Measurements from ENCODE around the gene CLC.
"Not testable (repeated sequence)": the region's sequence is repeated elsewhere in the genome, so short reads cannot be mapped to it uniquely, and the experiment has no call there.

Gene CLC

DNA sequence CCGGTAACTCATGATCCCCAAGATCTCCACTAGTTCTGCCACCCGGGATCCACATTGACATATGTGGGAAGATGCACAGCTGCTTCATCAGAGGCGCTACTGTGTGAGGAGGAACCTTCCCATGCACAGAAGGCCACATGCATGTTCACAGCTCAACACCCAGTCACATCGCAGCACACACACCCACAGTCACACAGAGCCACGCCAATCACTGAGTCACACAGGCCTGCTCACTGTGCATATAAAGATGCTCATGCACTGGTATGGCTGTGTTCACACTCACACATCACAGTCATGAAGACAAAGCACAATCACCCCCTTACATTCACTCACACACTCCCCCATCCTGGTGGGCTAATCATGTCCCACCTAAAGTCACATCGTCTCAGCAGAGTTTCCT lies 9.8 kb downstream of the CLC start:
- peak; percentile 9 for DNase-seq

DNA sequence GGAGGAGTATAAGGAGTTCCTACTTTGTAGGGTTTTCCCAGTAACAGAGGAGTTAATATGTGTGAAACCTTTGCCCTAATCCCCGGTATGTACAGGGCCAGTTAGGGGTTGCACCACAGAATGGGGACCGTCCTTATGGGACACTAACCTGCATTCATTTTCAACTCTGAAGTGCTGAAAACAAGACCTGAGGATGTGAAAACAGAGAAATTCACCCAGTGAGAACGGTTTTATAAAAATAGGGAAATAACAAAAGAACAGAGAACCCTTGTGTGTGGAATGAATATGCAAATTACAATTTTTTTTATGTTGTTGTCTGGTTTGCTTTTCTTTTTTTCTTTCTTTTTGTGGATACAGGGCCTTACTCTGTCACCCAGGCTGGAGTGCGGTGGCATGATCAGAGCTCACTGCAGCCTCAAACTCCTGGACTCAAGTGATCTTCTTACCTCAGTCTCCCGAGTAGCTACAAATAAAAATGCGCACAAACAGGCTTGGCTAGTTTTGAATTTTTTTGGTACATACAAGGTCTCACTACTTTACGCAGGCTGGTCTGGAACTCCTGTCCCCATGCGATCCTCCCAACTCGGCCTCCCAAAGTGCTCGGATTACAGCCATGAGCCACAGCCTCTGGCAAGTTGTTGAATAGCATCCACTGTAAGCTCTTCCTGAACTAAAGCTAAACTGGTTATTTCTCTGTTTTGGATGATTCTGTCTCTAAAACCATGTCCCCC lies 10.6 kb downstream of the CLC start:
- no peak for DNase-seq

DNA sequence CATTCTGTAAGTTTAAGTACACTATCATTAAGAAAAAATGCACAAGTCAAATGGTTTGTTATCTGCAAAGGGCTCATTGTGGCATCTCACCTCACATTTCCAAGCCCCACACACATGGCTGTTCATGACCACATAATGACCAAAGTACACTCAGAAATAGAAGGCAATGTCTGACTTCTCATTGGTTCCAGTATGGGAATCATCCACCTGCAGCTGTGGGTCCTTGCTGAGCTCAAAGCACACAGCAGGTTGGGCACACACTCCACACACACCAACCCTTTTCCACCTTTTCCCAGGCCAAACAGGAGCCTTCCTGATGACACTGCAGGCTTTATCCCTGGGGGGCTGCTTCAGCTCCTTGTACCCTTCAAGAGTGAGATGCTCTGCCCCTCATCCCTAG lies 11.8 kb downstream of the CLC start:
- no peak for DNase-seq

DNA sequence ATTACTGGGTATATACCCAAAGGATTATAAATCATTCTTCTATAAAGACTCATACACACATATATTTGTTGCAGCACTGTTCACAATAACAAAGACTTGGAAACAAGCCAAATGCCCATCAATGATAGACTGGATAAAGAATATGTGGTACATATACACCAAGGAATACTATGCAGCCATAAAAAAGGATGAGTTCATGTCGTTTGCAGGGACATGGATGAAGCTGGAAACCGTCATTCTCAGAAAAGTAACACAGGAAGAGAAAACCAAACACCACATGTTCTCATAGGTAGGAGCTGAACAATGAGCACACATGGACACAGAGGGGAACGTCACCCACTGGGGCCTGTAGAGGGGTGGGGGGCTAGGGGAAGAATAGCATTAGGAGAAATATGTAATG lies 17.7 kb downstream of the CLC start:
- DNase-seq: not testable (repeated sequence)

DNA sequence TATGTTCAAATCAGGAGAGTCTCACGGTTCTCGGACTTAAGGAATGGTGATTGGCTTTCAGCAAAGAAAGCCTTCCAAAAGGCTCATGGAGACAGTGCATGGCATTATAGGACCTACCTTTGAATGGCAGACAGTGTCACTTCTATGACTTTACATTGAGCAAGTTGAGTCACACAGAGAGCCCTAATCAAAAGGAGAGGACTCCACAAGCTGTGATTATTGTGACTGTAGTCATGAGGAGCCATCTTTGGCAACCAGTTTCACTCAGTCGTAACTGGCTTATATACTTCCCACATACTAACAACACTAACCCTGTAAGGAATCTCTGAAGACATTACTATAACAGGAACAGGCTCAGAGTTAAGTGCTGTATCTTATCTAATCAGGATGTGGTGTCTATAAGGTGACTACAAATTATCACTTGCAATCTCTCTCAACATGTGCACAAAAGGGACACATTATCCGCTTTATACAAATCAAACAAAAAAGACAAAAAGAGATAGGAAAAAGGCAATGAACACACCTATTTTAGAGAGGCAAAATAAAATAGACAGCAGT lies 27.4 kb downstream of the CLC start:
- no peak for DNase-seq

DNA sequence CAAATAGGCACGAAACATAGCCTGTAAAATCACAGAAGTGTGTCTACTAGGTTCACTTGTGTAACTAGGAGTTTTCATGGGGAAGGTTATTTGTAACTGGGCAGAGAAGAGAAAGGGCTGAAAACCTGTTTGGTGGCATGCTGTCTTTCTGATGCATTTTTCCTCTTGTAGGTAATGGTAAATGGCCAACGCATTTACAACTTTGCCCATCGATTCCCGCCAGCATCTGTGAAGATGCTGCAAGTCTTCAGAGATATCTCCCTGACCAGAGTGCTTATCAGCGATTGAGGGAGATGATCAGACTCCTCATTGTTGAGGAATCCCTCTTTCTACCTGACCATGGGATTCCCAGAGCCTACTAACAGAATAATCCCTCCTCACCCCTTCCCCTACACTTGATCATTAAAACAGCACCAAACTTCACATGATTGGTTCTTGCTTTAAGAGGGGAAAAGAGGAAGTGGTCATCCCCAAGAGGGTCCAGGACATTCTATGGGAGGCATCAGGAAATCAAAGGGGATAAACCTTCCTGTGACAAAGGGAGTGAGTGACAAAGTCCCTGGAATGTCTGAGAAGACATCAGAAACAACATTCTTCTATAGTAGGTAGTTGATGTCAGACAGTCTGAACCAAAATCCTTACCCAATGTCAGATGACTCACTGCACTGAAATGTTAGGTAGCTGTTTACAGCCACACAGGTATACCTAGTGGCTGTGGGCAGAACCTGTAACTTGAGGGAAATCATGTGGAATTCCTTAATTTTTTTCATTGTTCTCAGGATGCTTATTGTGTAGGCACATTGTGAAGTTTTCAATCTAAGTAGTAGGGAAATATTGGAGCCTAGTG lies 28.6 kb downstream of the CLC start:
- DNase-seq: no peak

DNA sequence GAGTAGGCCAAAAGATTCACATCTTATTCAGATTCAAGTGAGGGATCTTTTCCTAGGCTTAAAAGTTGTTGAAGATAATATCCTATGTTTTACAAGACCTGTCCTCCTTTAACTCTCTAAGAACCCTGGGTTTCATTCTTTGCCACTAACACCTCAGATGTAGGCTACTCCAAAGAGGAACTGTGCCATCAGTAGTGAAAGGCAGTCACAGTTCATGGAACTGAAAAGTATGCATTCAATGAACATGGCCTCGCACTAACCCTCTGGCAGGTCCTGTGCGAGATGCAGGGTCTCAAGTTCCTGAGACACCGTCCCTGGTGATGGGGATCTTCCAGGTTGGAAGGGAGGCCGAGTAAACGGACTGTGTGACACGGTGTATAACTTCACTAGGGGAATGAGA lies 29.2 kb downstream of the CLC start:
- DNase-seq: no peak

DNA sequence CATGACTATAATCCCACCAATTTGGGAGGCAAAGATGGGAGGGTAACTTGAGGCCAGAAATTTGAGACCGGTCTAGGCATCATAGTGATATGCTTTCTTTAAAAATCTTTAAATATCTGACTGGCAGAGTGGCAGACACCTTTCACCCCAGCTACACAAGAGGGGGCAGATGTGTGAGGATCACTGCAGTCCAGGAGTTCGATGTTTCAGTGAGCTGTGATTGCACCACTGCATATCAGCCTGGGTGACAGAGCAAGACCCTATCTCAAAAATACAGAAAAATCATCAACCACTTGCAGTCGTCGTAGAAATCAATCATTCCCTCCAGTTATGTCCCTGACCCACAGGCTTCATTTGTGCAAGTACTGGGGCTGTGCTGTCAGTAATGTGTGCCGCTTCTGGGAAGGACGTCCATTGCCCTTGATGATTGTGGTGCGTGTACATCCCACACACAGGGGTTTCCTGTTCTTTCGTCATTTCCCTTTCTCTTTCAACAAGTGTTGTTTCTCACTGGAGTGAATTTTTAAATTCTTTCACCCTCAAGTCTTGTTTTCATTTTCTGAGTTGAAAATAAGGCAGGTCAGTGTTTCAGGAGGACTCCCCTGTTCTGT lies 32.1 kb downstream of the CLC start:
- DNase-seq: no peak

DNA sequence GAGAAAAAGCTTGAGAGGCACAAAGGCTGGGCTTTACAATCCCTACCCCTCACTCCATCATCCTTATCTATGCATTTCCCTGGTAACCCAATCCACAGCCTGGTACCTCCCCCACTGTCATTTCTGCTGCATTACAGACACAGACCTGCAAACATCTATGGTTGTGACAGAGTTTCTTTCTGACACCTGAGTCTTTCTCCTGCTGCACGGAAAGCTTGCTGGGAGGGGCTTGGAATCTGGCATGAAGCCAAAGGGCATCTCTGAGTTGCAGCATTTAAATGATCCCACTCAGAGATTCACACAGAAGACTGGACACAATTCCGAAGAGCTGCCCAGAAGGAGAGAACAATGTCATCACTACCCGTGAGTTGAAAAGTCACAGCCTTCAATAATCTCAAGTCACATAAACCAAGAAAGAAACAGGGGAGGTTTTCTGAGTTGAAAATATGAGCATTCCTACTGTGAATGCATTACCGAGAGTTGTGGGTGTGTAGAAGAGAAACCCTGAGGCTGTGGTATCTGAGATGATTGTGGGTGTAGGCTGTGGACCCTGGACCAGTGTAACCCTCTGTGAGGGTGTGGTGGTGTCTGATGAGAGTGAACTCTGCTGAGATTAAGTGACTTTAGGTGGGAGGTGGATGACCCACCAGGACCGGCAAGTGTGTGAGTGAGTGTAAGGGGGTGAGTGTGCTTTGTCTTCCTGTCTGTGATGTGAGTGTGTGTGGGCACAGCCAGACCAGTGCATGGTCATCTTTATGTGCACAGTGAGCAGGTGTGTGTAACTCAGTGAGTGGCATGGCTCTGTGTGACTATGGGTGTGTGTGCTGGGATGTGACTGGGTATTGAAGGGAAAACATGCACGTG lies 33.4 kb downstream of the CLC start, which contains the start of gene LGALS14:
Gene LGALS14, plus strand, starts transcription at position 301 of the 864 bp plus-strand sequence. Its CDS starts 48 bp downstream, at position 349.
- DNase-seq: no peak

DNA sequence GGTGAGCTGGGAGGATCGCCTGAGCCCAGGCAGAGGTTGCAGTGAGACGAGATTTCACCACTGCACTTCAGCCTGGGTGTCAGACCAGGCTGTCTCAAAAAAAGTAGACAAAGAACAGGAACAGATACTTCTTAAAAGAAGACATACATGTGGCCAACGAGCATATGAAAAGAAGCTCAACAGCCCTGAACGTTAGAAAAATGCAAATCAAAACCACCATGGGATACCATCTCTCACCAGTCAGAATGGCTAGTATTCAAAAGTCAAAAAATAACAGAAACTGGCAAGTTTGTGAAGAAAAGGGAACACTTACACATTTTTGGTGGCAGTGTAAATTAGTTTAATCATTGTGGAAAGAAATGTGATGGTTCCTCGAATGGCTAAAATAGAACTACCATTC lies 36.5 kb downstream of the CLC start:
- DNase-seq: no peak

DNA sequence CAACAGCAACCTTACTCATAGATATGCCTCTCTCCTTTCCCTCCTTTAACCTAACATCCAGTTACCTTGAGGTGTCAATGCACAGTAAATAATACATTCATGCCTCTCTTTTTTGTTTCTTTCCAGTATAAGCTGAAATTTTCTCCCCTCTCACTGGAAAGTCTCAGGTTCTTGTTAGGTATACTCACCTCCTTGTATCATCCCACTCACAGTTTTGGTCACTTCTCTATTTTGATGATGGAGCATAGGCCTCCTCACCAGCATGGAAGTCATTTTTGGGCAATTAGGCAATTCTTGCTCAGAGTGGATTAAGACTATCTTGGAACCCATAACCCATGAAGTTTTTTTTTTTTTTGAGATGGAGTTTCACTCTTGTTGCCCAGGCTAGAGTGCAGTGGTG lies 39.3 kb downstream of the CLC start:
- DNase-seq: no peak

DNA sequence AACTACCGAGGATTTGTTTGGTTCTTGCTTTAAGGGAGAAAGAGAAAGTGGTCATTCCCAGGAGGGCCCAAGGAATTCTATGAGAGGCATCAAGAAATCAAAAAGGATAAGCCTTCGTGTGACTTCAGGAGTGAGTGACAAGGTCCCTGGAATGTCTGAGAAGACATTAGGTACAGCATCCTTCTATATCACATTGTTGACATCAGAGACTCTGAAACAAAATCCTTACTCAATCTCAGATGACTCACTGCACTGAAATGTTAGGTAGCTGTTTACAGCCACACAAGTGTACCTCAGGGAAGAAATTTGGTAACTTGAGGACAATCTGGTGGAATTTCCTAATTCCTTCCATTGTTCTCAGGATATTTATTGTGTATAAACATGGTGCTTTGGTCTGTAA lies 41.4 kb downstream of the CLC start:
- DNase-seq: no peak

DNA sequence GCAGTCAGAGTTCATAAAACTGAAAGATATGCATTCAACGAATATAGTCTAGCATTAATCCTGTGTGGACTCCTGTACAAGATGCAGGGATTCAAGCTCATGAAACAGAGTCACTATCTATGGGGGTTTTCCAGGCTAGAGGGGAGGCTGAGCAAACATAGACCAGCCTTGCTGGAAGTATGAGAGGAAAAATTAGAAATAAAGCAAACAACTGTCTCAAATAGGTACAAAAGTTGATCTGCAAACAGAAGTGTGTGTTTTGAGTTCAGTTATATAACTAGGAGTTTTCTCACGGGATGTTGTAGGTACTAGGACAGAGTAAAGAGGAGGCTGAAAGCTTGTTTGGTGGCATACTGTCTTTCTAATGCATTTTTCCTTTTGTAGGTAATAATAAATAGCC lies 42.1 kb downstream of the CLC start:
- no peak for DNase-seq

DNA sequence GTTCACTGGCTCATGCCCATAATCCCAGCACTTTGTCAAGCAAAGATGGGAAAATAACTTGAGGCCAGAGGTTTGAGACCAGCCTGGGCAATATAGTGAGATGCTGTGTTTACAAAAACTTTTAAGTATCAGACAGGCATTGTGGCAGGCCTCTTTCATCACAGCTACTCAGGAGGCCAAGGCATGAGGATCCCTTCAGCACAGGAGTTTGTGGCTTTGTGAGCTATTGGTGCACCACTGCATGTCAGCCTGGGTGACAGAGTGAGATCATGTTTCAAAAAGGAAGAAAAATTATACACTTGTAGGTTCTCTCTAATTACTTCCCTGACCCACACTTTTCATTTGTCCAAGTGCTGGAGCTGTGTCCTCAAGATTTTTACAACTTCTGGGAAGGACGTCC lies 45.0 kb downstream of the CLC start:
- DNase-seq: no peak

DNA sequence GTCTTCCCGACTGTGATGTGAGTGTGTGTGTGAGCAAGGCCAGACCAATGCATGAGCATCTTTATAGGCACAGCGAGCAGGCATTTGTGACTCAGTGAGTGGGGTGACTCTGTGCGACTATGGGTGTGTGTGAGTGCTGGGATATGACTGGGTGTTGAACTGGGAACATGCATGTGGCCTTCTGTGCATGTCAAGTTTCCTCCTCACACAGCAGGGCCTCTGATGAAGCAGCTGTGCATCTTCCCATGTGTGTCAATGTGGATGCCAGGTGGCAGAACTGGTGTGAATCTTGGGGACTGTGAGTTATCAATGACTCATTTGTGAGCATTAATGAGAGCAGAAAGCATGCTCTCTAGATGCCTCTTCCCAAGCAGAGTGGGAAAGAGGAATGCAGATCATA lies 45.7 kb downstream of the CLC start:
- no peak for DNase-seq

DNA sequence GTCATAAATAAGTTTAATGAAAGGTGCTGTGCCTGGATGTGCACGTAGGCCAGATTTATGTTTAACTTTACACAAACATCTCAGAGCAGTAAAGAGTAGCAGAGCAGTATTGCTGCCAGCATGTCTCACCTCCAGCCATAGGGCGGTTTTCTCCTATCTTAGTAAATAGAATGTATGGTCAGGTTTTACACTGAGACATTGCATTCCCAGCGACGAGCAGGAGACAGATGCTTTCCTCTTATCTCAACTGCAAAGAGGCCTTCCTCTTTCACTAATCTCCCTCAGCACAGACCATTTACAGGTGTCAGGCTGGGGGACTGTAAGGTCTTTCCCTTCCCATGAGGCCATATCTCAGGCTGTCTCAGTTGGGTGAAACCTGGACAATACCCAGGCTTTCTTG lies 49.2 kb downstream of the CLC start:
- not testable (repeated sequence) for DNase-seq

DNA sequence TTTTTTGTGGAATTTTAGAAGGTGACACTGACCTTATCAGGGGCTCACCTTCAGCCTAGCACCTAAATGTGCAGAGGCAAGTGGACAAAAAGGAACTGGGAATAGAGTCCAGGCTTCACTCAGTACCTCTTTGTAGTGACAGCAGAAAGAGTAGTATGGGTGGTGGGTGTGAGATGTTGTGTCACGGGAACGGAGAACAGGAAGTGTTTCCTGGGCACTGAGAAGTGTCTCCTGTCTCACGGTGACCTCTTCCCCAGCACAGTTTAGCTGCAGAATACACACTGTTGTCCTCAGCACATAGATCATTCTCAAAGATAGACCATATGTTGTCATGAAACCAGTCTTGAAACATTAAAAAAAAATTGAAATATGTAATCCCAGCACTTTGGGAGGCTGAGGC lies 51.1 kb downstream of the CLC start:
- no peak for DNase-seq

DNA sequence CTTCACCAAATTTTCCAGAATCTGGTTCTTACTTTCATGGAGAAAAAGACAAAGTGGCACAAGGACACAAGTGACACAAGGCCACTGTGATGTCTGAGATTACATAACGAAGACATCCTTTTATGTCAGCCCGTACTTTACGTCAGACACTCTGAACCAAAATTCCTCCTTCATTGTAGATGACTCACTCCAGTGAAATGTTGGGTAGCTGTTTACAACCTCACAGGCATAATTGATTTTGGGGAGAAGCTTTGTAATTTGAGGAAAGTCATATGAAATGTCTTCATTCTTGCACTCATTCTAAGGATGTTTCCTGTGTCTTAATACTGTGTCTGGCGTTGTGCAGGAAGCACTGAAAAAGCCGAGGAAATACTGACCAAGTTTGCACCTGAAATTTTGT lies 53.6 kb downstream of the CLC start:
- no peak for DNase-seq

DNA sequence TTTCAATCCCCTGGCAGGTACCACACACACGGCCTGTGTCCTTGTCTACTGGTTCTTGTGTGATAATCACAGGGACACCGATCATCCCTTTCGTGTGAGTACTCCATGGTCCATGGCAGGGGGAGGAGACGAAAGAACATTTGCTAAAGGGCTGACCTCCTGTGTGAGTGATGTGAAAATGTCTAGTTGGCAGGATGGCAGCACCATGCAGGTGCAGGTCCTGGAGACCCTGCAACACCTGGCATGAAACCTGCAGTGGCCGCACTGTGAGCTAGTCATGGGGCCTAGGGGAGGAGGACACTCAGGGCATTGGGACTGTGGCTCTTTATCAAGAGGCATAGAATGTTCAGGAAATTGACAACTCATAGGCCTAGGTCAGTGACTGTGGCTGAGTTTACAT lies 56.4 kb downstream of the CLC start:
- no peak for DNase-seq

All from retina (tissue), 1 donor.